Astrocyte (in vitro differentiated cells and primary cell): ENCODE results near the gene SLIT3. TPM values are rescaled to one million over a fixed set of nuclear protein-coding genes. Genes with fewer than 3 reads are reported as not detected.

Experiments
- DNase-seq: peaks from one replicate; pipeline ENCODE4 v3.0.0-alpha.2; 2010; ENCODE audit warnings: low read depth
- FAIRE-seq: peaks from 2 replicates; lab custom pipeline; 2011; peaks lifted over from hg19 to GRCh38; lab: Jason Lieb, UNC
- H2AFZ ChIP-seq: 2 replicates; pipeline ENCODE4 v1.6.0; 2012; ENCODE audit warnings: low read depth, low read length, inconsistent platforms
- H3K27ac ChIP-seq: 2 replicates; pipeline ENCODE4 v1.5.1; 2011; ENCODE audit warnings: low read depth, low read length, inconsistent platforms
- H3K27me3 ChIP-seq: 2 replicates; pipeline ENCODE4 v1.6.0; 2011; ENCODE audit warnings: low read length, inconsistent platforms; ENCODE audit not compliant: insufficient read depth
- H3K36me3 ChIP-seq: 2 replicates; pipeline ENCODE4 v1.5.1; 2011; ENCODE audit warnings: low read length, inconsistent platforms; ENCODE audit not compliant: insufficient read depth
- H3K4me1 ChIP-seq: 2 replicates; pipeline ENCODE4 v1.5.1; 2011; ENCODE audit warnings: low read length, inconsistent platforms; ENCODE audit not compliant: insufficient read depth
- H3K4me2 ChIP-seq: 2 replicates; pipeline ENCODE4 v1.6.0; 2012; ENCODE audit warnings: low read length, inconsistent platforms
- H3K4me3 ChIP-seq: 2 replicates; pipeline ENCODE4 v1.5.1; 2011; ENCODE audit warnings: low read depth, mild to moderate bottlenecking, low read length, inconsistent platforms; ENCODE audit not compliant: insufficient read depth
- H3K79me2 ChIP-seq: 2 replicates; pipeline ENCODE4 v1.6.0; 2012; ENCODE audit warnings: mild to moderate bottlenecking, low read length, inconsistent platforms; ENCODE audit not compliant: insufficient read depth
- H3K9ac ChIP-seq: 2 replicates; pipeline ENCODE4 v1.6.0; 2012; ENCODE audit warnings: mild to moderate bottlenecking, low read length, inconsistent platforms
- H3K9me3 ChIP-seq: 2 replicates; pipeline ENCODE4 v1.5.1; 2012; ENCODE audit warnings: low read depth, mild to moderate bottlenecking, low read length, inconsistent platforms; ENCODE audit not compliant: insufficient read depth
- H4K20me1 ChIP-seq: 2 replicates; pipeline ENCODE4 v1.6.0; 2012; ENCODE audit warnings: low read length, inconsistent platforms; ENCODE audit not compliant: insufficient read depth
- H3K27ac Mint-ChIP-seq: one replicate; pipeline ENCODE4 v1.8.0; 2021; ENCODE audit warnings: mild to moderate bottlenecking, mixed read lengths; ENCODE audit not compliant: unreplicated experiment
- H3K27me3 Mint-ChIP-seq: one replicate; pipeline ENCODE4 v1.8.0; 2021; ENCODE audit warnings: low read depth, mixed read lengths; ENCODE audit not compliant: unreplicated experiment
- H3K36me3 Mint-ChIP-seq: one replicate; pipeline ENCODE4 v1.8.0; 2021; ENCODE audit warnings: low read depth, mixed read lengths; ENCODE audit not compliant: unreplicated experiment
- H3K4me1 Mint-ChIP-seq: one replicate; pipeline ENCODE4 v1.8.0; 2021; ENCODE audit warnings: low read depth, mixed read lengths; ENCODE audit not compliant: unreplicated experiment
- H3K4me3 Mint-ChIP-seq: one replicate; pipeline ENCODE4 v1.8.0; 2021; ENCODE audit warnings: mild to moderate bottlenecking, moderate library complexity, mixed read lengths; ENCODE audit not compliant: unreplicated experiment
- H3K9me3 Mint-ChIP-seq: one replicate; pipeline ENCODE4 v1.8.0; 2021; ENCODE audit warnings: mild to moderate bottlenecking, mixed read lengths; ENCODE audit not compliant: unreplicated experiment
- CTCF ChIP-seq: IDR thresholded peaks from 2 replicates; pipeline ENCODE4 v1.5.1; 2011; ENCODE audit warnings: low read depth, mild to moderate bottlenecking, inconsistent platforms, low read length, moderate library complexity; ENCODE audit not compliant: insufficient read depth
- EZH2 ChIP-seq: IDR thresholded peaks from 2 replicates; pipeline ENCODE4 v1.6.1; 2012; ENCODE audit warnings: mild to moderate bottlenecking, low read length, inconsistent platforms; ENCODE audit not compliant: insufficient read depth
- total RNA-seq: library from RNA; stranded (reverse); gene quantifications from 2 replicates; pipeline ENCODE4 v1.2.1, GENCODE V29; 2021

SLIT3 gene
- total RNA-seq, 1 donor from 2014 or later = 20.7 TPM

- Mint-ChIP-seq H3K27me3 (peaks cover 15% of the 10 kb centered on the region), H3K36me3 (peaks cover 21% of the 10 kb centered on the region), H3K9me3 (peaks cover 7% of the 10 kb centered on the region), H3K27ac (no peak overlapping the region), H3K4me1 (peaks cover 16% of the 10 kb centered on the region), H3K4me3 (no peak overlapping the region)
- Histone ChIP-seq H3K27me3 (no peaks in the 10 kb centered on the region), H3K4me3 (no peak overlapping the region), H3K4me1 (peaks cover 10% of the 10 kb centered on the region), H3K27ac (no peak overlapping the region), H3K9ac (no peak overlapping the region), H3K36me3 (no peaks in the 10 kb centered on the region), H4K20me1 (no peaks in the 10 kb centered on the region), H3K79me2 (no peaks in the 10 kb centered on the region), H2AFZ (no peak overlapping the region), H3K4me2 (no peak overlapping the region), H3K9me3 (no peaks in the 10 kb centered on the region)
- DNase-seq (no peak), FAIRE-seq (no peak)
- TF ChIP-seq EZH2 = no peak
- no peak for TF ChIP-seq CTCF
These were observed 518.9 kb downstream of the SLIT3 start for GRCh38 chr5:168781941-168782571.

- Histone ChIP-seq H3K27ac (no peak overlapping the region), H3K4me1 (peaks cover under 1% of the 10 kb centered on the region), H3K27me3 (no peaks in the 10 kb centered on the region), H3K9me3 (no peaks in the 10 kb centered on the region), H3K4me3 (no peak overlapping the region), H3K79me2 (no peaks in the 10 kb centered on the region), H3K36me3 (no peaks in the 10 kb centered on the region), H3K4me2 (no peak overlapping the region), H2AFZ (no peak overlapping the region), H3K9ac (no peak overlapping the region), H4K20me1 (no peaks in the 10 kb centered on the region)
- Mint-ChIP-seq H3K4me3 (no peak overlapping the region), H3K27me3 (peaks cover 19% of the 10 kb centered on the region), H3K4me1 (peaks cover 8% of the 10 kb centered on the region), H3K27ac (no peak overlapping the region), H3K36me3 (peaks cover 21% of the 10 kb centered on the region), H3K9me3 (peaks cover 7% of the 10 kb centered on the region)
- FAIRE-seq = no peak
- no peak for TF ChIP-seq CTCF
- no peak for TF ChIP-seq EZH2
- DNase-seq = no peak
These were observed 520.1 kb downstream of the SLIT3 start for GRCh38 chr5:168780888-168781287.

GRCh38 chr5:168779333-168779732 is 521.6 kb downstream of the SLIT3 start:
- H3K27ac ChIP-seq = no peak overlapping the region
- peaks cover 9% of the 10 kb centered on the region for H3K9me3 Mint-ChIP-seq
- no peaks in the 10 kb centered on the region for H3K4me1 Mint-ChIP-seq
- no peaks in the 10 kb centered on the region for H4K20me1 ChIP-seq
- no peak for DNase-seq
- no peaks in the 10 kb centered on the region for H3K79me2 ChIP-seq
- H3K4me3 Mint-ChIP-seq = no peak overlapping the region
- H3K4me1 ChIP-seq = no peaks in the 10 kb centered on the region
- no peaks in the 10 kb centered on the region for H3K27me3 ChIP-seq
- H3K36me3 Mint-ChIP-seq = peaks cover 20% of the 10 kb centered on the region
- no peak for FAIRE-seq
- no peak overlapping the region for H3K27ac Mint-ChIP-seq
- H3K27me3 Mint-ChIP-seq = peaks cover 28% of the 10 kb centered on the region
- TF ChIP-seq CTCF (no peak), EZH2 (no peak)
- no peak overlapping the region for H3K4me3 ChIP-seq
- no peak overlapping the region for H3K9ac ChIP-seq
- H3K36me3 ChIP-seq = no peaks in the 10 kb centered on the region
- no peak overlapping the region for H3K4me2 ChIP-seq
- H3K9me3 ChIP-seq = no peaks in the 10 kb centered on the region
- no peak overlapping the region for H2AFZ ChIP-seq
